Skeletal muscle cell (primary cell): ENCODE results near the gene AMIGO1.

Experiments used
- DNase-seq: peaks from one replicate; pipeline ENCODE4 v3.0.0-alpha.2; 2010; ENCODE audit warnings: low read depth
- H3K4me3 ChIP-seq: 2 replicates; pipeline ENCODE4 v1.5.1; 2011; ENCODE audit warnings: low read depth, mild to moderate bottlenecking, control low read depth, low read length, moderate library complexity

Gene AMIGO1, protein sequence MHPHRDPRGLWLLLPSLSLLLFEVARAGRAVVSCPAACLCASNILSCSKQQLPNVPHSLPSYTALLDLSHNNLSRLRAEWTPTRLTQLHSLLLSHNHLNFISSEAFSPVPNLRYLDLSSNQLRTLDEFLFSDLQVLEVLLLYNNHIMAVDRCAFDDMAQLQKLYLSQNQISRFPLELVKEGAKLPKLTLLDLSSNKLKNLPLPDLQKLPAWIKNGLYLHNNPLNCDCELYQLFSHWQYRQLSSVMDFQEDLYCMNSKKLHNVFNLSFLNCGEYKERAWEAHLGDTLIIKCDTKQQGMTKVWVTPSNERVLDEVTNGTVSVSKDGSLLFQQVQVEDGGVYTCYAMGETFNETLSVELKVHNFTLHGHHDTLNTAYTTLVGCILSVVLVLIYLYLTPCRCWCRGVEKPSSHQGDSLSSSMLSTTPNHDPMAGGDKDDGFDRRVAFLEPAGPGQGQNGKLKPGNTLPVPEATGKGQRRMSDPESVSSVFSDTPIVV

DNA sequence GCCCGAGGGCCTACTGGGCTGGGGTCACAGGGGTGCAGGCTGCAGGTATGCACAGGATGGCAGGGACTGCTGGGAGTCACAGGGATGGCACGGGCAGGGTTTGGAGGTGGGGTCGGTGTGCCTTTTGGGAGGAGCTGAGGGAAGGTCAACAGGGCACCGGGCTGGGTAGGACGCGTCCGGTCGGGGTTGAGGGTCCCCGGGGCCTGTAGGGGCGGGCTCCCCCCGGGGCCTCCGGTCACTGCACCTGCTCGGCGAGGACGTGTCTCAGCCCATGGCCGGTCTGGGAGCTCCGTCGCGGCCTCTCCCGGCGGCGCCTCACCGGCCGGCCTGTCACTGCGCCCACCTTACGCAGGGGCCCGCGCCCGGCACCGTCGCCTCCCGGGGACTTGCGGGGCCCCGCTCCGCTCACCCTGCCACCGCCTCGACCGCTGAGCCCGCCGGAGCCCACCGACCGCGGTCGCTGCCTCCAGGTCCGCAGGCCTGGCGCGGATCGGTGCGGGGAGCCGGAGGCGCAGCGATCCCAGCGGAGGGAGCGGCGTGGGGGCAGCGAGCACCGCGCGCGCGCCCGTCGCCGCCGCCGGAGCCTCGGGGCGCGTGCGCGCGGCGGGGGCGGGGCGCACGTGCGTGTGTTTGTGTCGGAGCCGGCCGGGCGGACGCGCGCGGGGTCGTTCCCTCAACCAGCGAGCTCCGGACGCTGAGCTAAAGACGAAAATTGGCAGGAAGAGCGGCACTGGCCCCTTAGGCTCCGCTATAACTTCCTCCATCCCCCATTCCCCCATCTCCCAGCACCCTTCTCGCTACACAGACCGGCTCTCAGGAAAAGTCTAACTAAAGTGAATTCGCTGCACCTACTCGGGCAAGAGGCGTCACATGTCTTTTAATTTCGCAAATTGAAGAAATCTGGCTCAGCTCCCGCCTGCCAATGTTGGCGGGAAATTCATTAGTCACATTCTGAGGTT, at the start of gene AMIGO1:
Gene AMIGO1, minus strand, starts transcription at position 552 of the 959 bp plus-strand sequence. CDS start 815 bp downstream, outside the sequence.
- peak within 1 kb of the TSS; percentile 57 for H3K4me3 ChIP-seq
- no peak for DNase-seq

DNA sequence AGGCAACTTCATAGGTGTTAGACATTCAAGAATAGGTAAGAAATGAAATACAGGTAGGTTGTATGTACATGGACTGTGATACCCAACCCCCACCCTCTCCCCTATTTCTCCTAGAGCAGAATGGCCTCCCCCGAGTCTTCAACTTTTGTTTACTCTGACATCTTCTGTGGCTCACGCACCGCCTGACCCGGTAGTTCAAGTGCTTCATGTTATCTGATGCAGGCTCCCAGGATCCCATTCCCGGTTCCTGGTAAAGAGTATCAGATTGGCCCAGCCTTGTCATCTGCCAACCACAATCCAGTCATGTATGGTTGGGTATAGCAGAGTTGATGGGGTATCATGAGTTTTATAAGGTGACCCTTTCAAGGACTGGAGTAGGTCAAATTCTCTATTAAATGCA, 48.0 kb upstream of the AMIGO1 start:
- H3K4me3 ChIP-seq, result no peak overlapping the region
- DNase-seq, result no peak

DNA sequence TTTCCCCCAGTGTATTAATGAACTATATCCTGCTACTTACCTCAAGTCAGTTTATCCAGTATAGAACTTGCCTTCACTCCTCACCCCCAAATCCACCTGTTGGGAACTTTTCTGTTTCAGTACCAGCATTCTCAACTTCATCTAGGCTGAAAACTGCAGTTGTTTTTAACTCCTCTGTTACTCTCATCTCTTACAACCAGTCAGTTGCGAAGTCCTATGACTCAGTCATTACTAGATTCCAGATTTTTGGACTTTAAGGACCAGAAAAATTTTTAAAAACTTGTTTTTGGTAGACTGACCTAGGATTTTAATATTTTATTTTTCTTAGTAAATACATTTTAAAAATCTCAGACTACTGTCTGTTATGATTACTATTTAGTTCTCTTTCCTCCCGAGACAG, 47.0 kb upstream of the AMIGO1 start:
- no peak overlapping the region for H3K4me3 ChIP-seq
- DNase-seq, result no peak

DNA sequence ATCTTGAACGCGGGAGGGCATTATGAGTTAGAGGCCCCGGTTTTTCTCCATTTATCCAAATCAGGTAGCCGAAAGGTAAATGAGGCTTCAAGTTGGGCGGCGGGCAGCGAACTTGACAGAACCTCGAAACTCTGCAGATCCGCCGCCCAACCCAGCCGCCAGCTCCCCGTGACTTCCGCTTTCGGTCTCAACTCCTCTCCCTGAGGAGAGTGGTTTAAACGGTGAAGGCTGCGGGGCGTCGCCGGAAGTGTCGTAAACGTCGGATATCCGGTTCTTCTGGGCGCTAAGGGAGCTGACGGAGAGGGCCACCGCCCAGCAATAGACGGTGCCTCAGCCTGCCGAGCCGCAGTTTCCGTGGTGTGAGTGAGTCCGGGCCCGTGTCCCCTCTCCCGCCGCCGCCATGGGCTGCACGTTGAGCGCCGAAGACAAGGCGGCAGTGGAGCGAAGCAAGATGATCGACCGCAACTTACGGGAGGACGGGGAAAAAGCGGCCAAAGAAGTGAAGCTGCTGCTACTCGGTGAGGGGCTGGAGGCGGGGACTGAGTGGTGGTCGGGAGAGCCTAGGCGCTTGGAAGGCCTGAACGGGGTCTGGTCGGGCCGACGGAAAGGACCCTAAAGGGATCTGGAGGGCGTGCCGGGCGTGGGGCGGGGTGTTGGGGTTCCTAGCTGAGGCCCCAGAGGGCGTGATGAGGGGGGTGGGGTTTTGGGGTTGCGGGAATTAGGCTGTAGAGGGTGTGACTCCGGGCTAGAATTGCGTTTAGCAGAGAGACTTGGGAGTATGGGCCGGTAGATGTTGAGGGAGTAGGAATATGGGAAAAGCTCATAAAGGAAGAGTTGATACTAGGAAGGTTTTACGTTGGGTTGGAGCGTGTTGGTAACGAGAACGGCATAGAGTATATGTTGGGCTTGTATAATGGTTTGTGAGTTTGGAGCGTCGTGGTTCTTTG, 39.1 kb upstream of the AMIGO1 start, which contains the start of gene GNAI3:
Gene GNAI3, plus strand, starts transcription at position 295 of the 947 bp plus-strand sequence. Its CDS starts 106 bp downstream, at position 401.
- peak; percentile 85 for DNase-seq

DNA sequence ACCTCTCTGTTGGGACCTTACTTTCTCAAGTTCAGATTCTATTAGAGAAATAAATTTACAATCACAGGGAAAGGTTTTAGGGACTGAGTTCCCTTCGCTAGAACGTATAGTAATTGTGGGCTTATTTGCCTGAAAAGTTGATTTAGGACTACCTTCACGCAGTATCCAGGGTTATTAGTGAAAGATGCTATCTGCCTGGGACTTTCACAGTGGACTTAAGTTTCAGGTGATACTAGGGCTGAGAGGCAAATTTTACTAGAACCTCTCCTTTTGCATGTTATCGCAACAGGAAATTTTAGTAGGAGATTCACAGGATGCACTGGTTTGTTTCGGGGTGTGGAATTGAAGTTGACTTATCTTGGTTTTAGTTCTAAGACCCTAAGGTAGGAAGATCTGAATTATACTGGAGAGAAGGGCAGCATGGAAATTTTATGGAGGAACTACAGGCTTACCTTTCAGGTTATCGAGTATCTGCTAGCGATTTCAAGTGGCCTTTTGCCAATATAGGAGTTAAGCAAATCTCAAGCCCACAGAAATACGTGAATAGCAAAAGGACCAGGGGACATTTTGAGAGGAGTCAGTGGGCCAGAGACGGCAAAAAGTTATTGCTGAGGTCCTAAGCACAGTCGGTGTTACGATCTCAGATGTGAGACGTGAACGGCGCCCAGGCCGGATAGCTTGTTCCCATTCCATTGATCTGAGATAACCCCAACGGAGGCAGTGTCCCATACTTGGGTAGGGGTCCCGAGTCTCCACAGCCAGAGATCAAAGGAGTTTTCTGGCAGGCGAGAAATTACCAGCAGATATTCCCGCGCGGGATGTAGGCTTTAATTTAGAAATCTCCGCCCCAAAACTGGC, 38.2 kb upstream of the AMIGO1 start:
- DNase-seq, result no peak
- peak overlapping the region; percentile 98 for H3K4me3 ChIP-seq

More for the DNA sequence above, 39.1 kb upstream of the AMIGO1 start, which contains the start of gene GNAI3:
- peak within 1 kb of the TSS; percentile 98 for H3K4me3 ChIP-seq

DNA sequence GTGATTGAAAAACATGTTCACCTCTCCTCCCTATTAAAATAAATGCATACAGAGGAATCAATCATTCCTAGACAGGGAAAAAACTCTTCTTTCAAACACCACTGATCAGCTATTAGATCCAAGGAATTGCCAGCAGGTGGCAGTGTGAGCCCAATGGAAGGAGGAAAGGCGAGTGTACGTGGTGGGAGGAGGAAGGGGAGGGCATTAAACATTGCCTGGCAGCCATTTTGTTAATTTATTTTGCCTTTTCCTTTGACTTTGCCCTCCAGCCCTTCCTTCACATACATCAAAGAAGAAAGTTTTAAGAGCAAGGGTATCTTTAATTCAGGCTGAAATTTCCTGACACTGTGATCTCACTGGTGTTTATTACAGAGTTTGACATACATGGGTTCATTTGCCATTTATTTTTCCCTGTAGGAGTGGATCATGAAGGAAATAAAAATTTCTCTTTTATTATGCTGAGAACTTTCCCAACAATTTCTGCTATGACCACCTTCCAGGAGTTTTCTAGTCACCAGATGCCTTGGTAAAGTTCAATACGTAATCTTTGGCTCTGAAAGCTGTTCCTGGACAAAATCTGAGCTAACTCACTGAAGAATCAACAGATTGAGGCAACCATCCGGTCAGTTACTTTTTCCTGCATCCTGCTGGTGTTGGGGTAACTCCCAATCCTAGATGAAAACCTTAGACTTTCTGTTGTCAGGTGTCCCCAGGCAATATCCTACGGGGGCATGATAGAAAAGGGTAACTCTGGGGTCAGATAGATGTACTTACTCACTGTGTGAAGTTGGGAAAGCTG, 37.0 kb upstream of the AMIGO1 start:
- H3K4me3 ChIP-seq, result peak overlapping the region; percentile 98
- DNase-seq, result peak; percentile 53

DNA sequence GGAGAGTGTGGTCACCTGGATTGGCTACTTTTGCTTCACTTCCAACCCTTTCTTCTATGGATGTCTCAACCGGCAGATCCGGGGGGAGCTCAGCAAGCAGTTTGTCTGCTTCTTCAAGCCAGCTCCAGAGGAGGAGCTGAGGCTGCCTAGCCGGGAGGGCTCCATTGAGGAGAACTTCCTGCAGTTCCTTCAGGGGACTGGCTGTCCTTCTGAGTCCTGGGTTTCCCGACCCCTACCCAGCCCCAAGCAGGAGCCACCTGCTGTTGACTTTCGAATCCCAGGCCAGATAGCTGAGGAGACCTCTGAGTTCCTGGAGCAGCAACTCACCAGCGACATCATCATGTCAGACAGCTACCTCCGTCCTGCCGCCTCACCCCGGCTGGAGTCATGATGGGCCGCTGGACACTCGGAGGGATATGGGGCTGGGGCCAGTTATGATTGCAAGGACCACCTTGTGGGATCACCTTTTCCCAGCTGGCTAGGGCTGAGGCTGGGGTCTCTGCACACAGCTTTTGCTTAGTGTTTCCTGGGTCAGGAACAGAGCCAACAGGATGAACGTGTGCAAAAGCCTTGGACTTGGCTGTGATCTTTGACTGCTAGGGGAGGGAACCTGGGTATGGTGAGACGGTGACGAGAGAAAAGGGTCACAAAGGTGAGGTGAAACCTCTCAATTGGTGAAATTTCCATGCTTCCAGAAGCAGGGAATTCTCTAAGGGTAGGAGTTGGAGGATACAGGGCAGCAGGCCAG, 34.6 kb upstream of the AMIGO1 start:
- no peak overlapping the region for H3K4me3 ChIP-seq
- no peak for DNase-seq

DNA sequence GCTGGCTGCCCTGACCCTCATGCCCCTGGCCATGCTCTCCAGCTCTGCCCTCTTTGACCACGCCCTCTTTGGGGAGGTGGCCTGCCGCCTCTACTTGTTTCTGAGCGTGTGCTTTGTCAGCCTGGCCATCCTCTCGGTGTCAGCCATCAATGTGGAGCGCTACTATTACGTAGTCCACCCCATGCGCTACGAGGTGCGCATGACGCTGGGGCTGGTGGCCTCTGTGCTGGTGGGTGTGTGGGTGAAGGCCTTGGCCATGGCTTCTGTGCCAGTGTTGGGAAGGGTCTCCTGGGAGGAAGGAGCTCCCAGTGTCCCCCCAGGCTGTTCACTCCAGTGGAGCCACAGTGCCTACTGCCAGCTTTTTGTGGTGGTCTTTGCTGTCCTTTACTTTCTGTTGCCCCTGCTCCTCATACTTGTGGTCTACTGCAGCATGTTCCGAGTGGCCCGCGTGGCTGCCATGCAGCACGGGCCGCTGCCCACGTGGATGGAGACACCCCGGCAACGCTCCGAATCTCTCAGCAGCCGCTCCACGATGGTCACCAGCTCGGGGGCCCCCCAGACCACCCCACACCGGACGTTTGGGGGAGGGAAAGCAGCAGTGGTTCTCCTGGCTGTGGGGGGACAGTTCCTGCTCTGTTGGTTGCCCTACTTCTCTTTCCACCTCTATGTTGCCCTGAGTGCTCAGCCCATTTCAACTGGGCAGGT, 33.9 kb upstream of the AMIGO1 start:
- no peak for DNase-seq
- H3K4me3 ChIP-seq, result no peak overlapping the region

DNA sequence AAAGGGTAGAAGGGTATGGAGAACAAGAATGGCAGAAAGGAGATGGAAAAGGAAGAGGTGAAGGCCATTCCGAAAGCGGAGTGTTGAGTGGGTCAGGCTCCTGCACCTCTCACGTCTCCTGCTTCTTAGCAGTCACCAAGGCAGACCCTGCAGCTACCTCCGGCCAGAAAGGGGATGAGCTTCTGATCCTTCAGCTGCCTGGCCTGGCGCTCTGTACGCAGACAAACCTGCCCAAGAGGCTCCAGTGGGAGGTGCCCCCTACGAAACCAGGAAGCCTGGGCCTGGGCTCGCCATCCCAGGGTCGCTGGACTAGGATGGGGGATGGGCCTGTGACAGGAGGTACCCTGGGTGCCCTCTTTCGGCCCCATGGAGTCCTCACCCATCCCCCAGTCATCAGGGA, 33.1 kb upstream of the AMIGO1 start:
- H3K4me3 ChIP-seq, result no peak overlapping the region
- no peak for DNase-seq

DNA sequence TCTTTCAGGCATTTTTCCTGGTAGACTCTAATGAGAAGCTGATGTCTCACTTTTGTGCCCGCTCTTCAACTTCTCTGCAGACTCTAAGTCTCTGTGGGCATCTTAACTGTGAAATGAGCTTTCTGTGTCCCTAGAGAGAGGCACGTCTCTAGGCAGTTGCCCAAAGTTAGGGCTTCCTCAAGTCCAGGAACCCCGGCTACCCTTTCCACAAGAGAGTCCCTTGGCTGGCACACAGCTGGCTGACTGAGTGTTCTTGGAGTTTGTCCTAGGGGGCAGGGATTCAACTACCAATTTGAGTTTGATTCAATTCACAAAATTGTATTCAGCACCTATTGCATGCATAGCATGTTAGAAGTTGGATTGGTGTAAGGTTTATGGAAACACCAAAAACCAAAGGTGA, 31.6 kb upstream of the AMIGO1 start:
- H3K4me3 ChIP-seq, result no peak overlapping the region
- DNase-seq, result no peak

DNA sequence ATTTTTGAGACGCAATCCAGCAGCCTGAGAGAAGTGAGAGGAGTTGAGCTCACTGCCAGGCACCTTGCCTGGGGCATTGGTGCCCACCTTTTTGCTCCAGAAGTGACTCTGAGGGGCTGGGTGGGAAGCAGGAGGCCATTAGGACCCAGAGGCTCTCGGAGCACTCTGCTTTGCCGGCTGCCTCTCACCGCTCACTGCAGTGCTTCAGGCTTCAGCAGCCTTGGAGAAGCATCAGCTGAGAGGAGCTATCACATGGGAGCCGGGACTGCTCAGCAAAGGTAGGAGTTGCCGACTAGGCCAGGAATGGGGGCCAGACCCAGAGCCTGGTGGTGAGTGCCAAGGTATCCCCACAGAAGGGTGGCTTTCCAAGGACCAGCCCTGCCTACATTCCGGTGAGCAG, 30.1 kb upstream of the AMIGO1 start, which contains the start of gene GPR61:
Gene GPR61, plus strand, starts transcription at position 197 of the 400 bp plus-strand sequence. CDS start 3,151 bp downstream, outside the sequence.
- DNase-seq, result no peak
- H3K4me3 ChIP-seq, result no peak within 1 kb of the TSS

DNA sequence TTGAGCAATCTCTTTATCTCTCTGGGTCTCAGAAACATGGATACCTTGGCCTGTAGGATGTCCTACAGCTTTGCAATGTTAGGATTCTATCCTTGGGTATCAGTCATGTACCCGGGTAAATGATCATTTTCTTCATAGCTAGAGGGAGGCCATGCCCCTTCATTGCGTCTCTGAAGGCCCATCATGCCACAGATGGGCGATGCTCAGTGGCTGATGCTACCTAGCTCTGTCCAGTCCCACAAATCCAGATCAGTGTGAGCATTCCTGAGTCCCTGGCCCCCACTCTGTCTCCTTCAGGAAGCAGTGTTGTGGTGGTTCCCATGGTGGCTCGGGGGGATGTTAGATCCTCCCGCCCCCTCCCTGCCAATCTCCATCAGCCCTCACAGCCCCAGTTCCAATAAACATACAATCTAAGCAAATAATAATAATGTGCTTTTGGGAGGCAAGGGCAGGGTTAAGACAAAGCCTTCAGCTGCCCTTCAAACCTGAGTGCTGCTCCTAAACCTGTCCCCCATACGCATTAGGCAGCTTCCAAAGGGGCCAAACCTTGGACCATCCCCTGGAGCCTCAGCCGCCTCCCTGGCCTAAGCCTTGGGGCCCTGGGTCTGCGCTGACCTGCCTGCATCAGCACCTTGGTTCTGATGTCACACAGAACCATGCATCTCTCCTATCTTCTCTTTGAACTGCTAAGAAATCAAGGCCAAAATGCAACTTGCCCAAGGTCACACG, 29.5 kb upstream of the AMIGO1 start:
- H3K4me3 ChIP-seq, result no peak overlapping the region
- DNase-seq, result no peak

DNA sequence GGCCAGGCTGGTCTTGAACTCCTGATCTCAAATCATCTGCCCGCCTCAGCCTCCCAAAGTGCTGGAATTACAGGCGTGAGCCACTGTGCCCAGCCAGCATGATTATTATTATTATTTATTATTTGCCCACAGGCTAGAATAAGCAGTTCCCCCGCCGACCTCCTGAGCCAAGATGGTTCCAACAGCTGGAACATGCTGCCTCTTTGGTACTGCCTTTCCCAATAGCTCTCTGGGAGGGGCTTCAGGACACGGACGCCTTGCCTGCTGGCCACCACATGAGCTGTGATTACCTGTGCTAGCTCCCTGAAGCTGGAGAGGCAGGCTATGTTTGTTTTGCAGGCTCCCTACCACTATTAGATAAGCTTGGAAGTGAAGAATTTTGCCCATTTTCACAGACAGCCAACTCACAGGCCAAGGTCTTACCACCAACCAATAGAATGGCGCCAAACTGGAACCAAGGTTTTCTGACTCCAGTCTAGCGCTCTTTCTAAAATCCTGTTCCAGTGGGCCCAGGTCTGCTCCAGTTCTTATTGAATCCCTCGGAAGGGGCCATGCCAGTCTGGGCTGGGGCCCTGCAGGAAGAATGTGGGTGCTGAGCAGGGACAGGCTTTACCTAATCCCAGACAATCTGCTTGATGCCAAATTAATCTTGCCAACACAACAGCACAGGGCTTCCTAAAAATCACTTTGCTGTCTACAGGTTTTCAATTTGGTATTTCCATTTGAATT, 28.1 kb upstream of the AMIGO1 start:
- no peak overlapping the region for H3K4me3 ChIP-seq
- no peak for DNase-seq

DNA sequence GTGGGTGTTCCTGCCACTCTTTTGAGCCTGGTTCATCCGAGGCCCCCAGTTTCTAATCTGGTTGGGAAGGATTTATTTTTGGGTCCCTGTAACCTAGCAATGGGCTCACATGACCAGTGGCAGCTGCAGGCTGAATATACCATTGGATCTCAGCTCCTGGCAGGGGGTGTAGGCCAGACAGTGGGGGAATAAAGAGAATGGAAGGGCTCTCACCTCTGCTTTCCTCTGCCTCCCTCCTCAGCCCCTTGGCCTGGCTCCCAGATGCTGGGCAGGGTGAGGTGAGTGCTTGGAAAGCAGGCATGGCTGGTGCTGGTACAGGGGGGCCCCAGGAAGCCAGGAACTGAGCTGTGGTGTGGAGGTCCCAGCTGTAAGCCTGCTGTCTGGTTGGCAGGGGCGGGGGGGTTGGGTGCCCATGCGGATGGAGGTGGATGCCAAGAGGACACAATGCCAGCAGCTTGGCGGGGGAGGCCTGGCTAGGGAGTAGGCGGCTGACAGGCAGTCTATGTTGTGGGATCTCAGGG, 26.5 kb upstream of the AMIGO1 start:
- DNase-seq, result no peak
- H3K4me3 ChIP-seq, result no peak overlapping the region
